MM.1S (cell line): ENCODE results near the gene CHKB.

ENCODE experiments used
- EZH2 ChIP-seq: fragments of 300-600 bp; sonication (generic); optimal IDR thresholded peaks from 2 replicates; pipeline ENCODE3; 2017; ENCODE audit warnings: low read depth, mild to moderate bottlenecking, antibody characterized with exemption, low read length, mixed read lengths
- TF ChIP-seq, protein P1 (sequence below): fragments of 300-600 bp; sonication (generic); IDR thresholded peaks from 2 replicates; pipeline ENCODE4 v1.5.1; 2016; ENCODE audit warnings: antibody characterized with exemption, low read length, mixed read lengths

DNA sequence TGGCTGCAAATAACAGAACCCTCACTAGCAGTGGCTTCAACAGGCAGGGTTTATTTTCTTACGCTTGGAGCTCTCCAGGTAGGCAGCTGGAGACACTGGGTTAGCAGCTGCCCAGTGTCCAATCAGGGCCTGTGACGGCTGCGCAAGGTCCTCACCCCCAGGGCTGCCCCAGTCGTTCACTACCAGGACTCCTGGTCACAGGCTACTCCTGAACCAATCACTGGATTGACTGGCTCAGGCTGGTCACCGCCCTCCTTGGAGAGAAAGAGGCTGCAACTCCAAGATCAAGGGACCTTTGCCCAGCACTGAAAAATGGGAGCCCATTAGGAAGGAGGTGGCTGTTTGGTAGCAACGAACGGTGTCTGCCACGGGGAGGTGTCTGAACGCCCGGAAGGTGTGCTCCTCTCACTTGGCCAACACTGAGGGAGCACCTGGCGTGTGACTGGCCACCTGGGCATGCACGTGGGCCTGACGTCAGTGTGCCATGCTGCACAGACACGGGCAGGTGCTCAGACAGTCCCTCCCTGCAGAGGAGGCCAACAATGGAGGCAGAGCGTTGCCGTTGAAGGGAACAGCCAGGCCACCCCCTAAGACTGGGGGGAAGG lies 40.2 kb upstream of the CHKB start:
- TF ChIP-seq, protein P1, sequence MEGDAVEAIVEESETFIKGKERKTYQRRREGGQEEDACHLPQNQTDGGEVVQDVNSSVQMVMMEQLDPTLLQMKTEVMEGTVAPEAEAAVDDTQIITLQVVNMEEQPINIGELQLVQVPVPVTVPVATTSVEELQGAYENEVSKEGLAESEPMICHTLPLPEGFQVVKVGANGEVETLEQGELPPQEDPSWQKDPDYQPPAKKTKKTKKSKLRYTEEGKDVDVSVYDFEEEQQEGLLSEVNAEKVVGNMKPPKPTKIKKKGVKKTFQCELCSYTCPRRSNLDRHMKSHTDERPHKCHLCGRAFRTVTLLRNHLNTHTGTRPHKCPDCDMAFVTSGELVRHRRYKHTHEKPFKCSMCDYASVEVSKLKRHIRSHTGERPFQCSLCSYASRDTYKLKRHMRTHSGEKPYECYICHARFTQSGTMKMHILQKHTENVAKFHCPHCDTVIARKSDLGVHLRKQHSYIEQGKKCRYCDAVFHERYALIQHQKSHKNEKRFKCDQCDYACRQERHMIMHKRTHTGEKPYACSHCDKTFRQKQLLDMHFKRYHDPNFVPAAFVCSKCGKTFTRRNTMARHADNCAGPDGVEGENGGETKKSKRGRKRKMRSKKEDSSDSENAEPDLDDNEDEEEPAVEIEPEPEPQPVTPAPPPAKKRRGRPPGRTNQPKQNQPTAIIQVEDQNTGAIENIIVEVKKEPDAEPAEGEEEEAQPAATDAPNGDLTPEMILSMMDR, result peak; percentile 14; the same call in 1 of the 2 replicates
- no peak for TF ChIP-seq EZH2
